GM18511 (cell line): ENCODE results near the gene TOMM6.

Source experiments
- ATAC-seq: cut with Tn5 transposase; IDR thresholded peaks from one replicate; pipeline ENCODE4 v1.9.1; 2021; ENCODE audit warnings: mild to moderate bottlenecking, moderate library complexity; ENCODE audit not compliant: unreplicated experiment

The TOMM6 gene

GRCh38 chr6:41787219-41787917 is at the start of gene TOMM6:
TOMM6 (plus strand) TSS chr6:41787694; CDS start chr6:41787698, 4 bp downstream.
- ATAC-seq: peak; percentile 87

- ATAC-seq: no peak
Measured at GRCh38 chr6:41739041-41739440, 48.5 kb upstream of the TOMM6 start.

GRCh38 chr6:41740366-41741162 is 46.9 kb upstream of the TOMM6 start:
- ATAC-seq: no peak

- no peak for ATAC-seq
Measured at GRCh38 chr6:41741625-41742490, 45.6 kb upstream of the TOMM6 start.

GRCh38 chr6:41743406-41744235 is 43.9 kb upstream of the TOMM6 start:
- no peak for ATAC-seq

GRCh38 chr6:41744236-41744787 is 43.2 kb upstream of the TOMM6 start:
- ATAC-seq: no peak

GRCh38 chr6:41746107-41746506 is 41.4 kb upstream of the TOMM6 start:
- ATAC-seq: no peak

GRCh38 chr6:41747256-41748101 is 40.0 kb upstream of the TOMM6 start, which contains the start of gene PGC:
PGC (minus strand) TSS chr6:41747397; CDS start chr6:41747334, 63 bp downstream.
- no peak for ATAC-seq

GRCh38 chr6:41748102-41748477 is 39.4 kb upstream of the TOMM6 start:
- ATAC-seq: no peak

- ATAC-seq: no peak
Measured at GRCh38 chr6:41748542-41748941, 39.0 kb upstream of the TOMM6 start.

- ATAC-seq: no peak
Measured at GRCh38 chr6:41750374-41750773, 37.1 kb upstream of the TOMM6 start.

- ATAC-seq: no peak
Measured at GRCh38 chr6:41755895-41756294, 31.6 kb upstream of the TOMM6 start.

GRCh38 chr6:41756354-41756753 is 31.1 kb upstream of the TOMM6 start:
- no peak for ATAC-seq

GRCh38 chr6:41757271-41757670 is 30.2 kb upstream of the TOMM6 start:
- ATAC-seq: no peak

GRCh38 chr6:41757931-41758640 is 29.4 kb upstream of the TOMM6 start:
- no peak for ATAC-seq

GRCh38 chr6:41758641-41759035 is 28.9 kb upstream of the TOMM6 start:
- ATAC-seq: no peak

GRCh38 chr6:41759106-41759904 is 28.2 kb upstream of the TOMM6 start:
- ATAC-seq: no peak
